ENCODE data around the gene MRPL47. TPM values are rescaled to one million over a fixed set of nuclear protein-coding genes. Genes with fewer than 3 reads are reported as not detected.
A peak's percentile ranks its signal among the peaks of the same experiment; 100 is the strongest.
"Not testable (repeated sequence)": the region's sequence is repeated elsewhere in the genome, so short reads cannot be mapped to it uniquely, and the experiment has no call there.

Gene MRPL47
- total and polyA plus RNA-seq, 2 experiments from 2014 or later = 18.6 to 66.0 TPM

DNA sequence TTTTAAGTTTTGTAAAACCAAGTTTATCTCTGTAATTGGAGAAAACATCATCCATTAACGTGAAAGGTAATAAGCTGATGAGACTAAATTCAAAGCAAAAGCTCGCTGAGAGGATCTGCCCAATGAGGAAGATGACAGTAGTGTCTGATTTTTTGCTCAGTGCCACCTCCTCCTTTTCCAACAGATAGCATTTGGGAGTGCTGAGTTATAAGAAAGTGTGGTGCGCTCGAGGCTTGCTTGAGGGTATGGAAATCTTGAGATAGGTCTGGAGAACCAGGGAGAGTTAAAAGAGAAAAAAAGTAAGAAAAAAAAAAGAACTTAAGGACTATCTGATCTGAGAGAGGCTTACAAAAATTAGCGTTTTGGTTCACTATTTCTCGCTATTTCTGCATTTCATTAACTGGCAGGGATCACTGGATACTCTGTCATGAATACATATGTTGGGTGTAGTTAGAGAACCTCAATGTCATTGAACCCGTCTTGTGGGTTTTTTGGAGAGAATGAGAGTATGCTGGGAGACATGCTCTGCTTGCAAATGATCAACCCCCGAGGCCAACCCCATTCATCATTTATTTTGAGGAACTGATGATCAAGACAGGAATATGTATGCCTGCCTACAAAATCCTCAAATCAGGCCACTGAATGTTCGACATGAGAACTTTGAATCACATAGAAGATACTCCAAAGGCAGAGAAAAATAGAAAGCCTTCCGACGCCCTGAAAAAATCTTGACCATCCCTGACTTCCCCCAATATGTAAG lies 47.4 kb upstream of the MRPL47 start:
- Histone ChIP-seq H3K9me2 (ENCODE audit: insufficient read depth) (no peaks in the 10 kb centered on the region), H3K27ac (peak overlapping the region; percentile 86), H2AFZ (peak overlapping the region; percentile 91), H3K36me3 (ENCODE audit: low read depth) (no peaks in the 10 kb centered on the region), H3K4me2 (ENCODE audit: unreplicated experiment) (peak overlapping the region; percentile 90), H3F3A (ENCODE audit: insufficient read depth) (peaks cover 23% of the 10 kb centered on the region), H4K20me1 (ENCODE audit: insufficient read depth) (no peaks in the 10 kb centered on the region), H3K9me3 (ENCODE audit: low read depth) (no peaks in the 10 kb centered on the region), H3K4me3 (peak overlapping the region; percentile 95), H3K9ac (peak overlapping the region; percentile 88), H3K79me2 (ENCODE audit: insufficient read depth) (peaks cover 30% of the 10 kb centered on the region), H3K27me3 (replicated peaks; ENCODE audit: insufficient read depth) (no peaks in the 10 kb centered on the region), H3K4me1 (ENCODE audit: insufficient read depth) (peaks cover 8% of the 10 kb centered on the region; the same call in 1 of the 2 replicates)
- DNase-seq = no peak
- WGBS, 2 experiments (ENCODE audit: low coverage in 1 of 2, low lambda C conversion rate in 2 of 2, missing lambda C conversion rate in 2 of 2) = 36 to 40% methylated on average over 11 of the region's 11 CpGs
- in situ Hi-C loops (cut with MboI) = no loop called here
- no peak for TF ChIP-seq EZH2 (IDR thresholded peaks at IDR 0.05; ENCODE audit: insufficient read depth, poor library complexity, severe bottlenecking)
- TF ChIP-seq EZH2phosphoT487 (IDR thresholded peaks at IDR 0.05; ENCODE audit: insufficient read depth, low read depth) = no peak

- no peaks in the 10 kb centered on the region for H3K4me1 ChIP-seq (ENCODE audit: insufficient read depth)
- no peaks in the 10 kb centered on the region for H3K9me3 ChIP-seq (ENCODE audit: low read depth)
- no peaks in the 10 kb centered on the region for H3K79me2 ChIP-seq (ENCODE audit: insufficient read depth)
- no peaks in the 10 kb centered on the region for H3F3A ChIP-seq (ENCODE audit: insufficient read depth)
- no peaks in the 10 kb centered on the region for H3K27me3 ChIP-seq (replicated peaks; ENCODE audit: insufficient read depth)
- H3K9ac ChIP-seq = no peak overlapping the region
- no peak overlapping the region for H2AFZ ChIP-seq
- in situ Hi-C loops (cut with MboI) = no loop called here
- DNase-seq = no peak
- TF ChIP-seq EZH2phosphoT487 (IDR thresholded peaks at IDR 0.05; ENCODE audit: insufficient read depth, low read depth) (no peak), EZH2 (IDR thresholded peaks at IDR 0.05; ENCODE audit: insufficient read depth, poor library complexity, severe bottlenecking) (no peak)
- no peak overlapping the region for H3K4me3 ChIP-seq
- H4K20me1 ChIP-seq (ENCODE audit: insufficient read depth) = no peaks in the 10 kb centered on the region
- H3K4me2 ChIP-seq (ENCODE audit: unreplicated experiment) = no peak overlapping the region
- no peaks in the 10 kb centered on the region for H3K36me3 ChIP-seq (ENCODE audit: low read depth)
- no peak overlapping the region for H3K27ac ChIP-seq
- 53% methylated on average over 3 of the region's 3 CpGs for WGBS, 2 experiments (ENCODE audit: low coverage in 1 of 2, low lambda C conversion rate in 2 of 2, missing lambda C conversion rate in 2 of 2)
- no peaks in the 10 kb centered on the region for H3K9me2 ChIP-seq (ENCODE audit: insufficient read depth)
These were observed 41.7 kb upstream of the MRPL47 start for GRCh38 chr3:179646177-179646576.

GRCh38 chr3:179643837-179644236 lies 39.4 kb upstream of the MRPL47 start:
- H3K9me3 ChIP-seq (ENCODE audit: low read depth); H3K9ac ChIP-seq; H3K9me2 ChIP-seq (ENCODE audit: insufficient read depth); H3K4me1 ChIP-seq (ENCODE audit: insufficient read depth); H3K79me2 ChIP-seq (ENCODE audit: insufficient read depth); H4K20me1 ChIP-seq (ENCODE audit: insufficient read depth); DNase-seq; H3K36me3 ChIP-seq (ENCODE audit: low read depth); H3K4me3 ChIP-seq; H3F3A ChIP-seq (ENCODE audit: insufficient read depth); in situ Hi-C loops (cut with MboI); H3K27me3 ChIP-seq (replicated peaks; ENCODE audit: insufficient read depth); H3K4me2 ChIP-seq (ENCODE audit: unreplicated experiment); H2AFZ ChIP-seq; H3K27ac ChIP-seq: not testable (repeated sequence)
- 84 to 89% methylated on average over 8 of the region's 8 CpGs for WGBS, 2 experiments (ENCODE audit: low coverage in 1 of 2, low lambda C conversion rate in 2 of 2, missing lambda C conversion rate in 2 of 2)

GRCh38 chr3:179642871-179643270 lies 38.4 kb upstream of the MRPL47 start:
- no peak overlapping the region for H2AFZ ChIP-seq
- H3K9me2 ChIP-seq (ENCODE audit: insufficient read depth) = no peaks in the 10 kb centered on the region
- no peak overlapping the region for H3K9ac ChIP-seq
- no peaks in the 10 kb centered on the region for H3F3A ChIP-seq (ENCODE audit: insufficient read depth)
- DNase-seq = no peak
- H3K27me3 ChIP-seq (replicated peaks; ENCODE audit: insufficient read depth) = no peaks in the 10 kb centered on the region
- WGBS, 2 experiments (ENCODE audit: low coverage in 1 of 2, low lambda C conversion rate in 2 of 2, missing lambda C conversion rate in 2 of 2) = 37 to 46% methylated on average over 3 of the region's 3 CpGs
- TF ChIP-seq EZH2phosphoT487 (IDR thresholded peaks at IDR 0.05; ENCODE audit: insufficient read depth, low read depth) = no peak
- TF ChIP-seq EZH2 (IDR thresholded peaks at IDR 0.05; ENCODE audit: insufficient read depth, poor library complexity, severe bottlenecking) = no peak
- H3K36me3 ChIP-seq (ENCODE audit: low read depth) = no peaks in the 10 kb centered on the region
- no peaks in the 10 kb centered on the region for H3K79me2 ChIP-seq (ENCODE audit: insufficient read depth)
- H3K27ac ChIP-seq = no peak overlapping the region
- H3K4me3 ChIP-seq = no peak overlapping the region
- H3K4me2 ChIP-seq (ENCODE audit: unreplicated experiment) = no peak overlapping the region
- no peaks in the 10 kb centered on the region for H3K9me3 ChIP-seq (ENCODE audit: low read depth)
- H4K20me1 ChIP-seq (ENCODE audit: insufficient read depth) = no peaks in the 10 kb centered on the region
- H3K4me1 ChIP-seq (ENCODE audit: insufficient read depth) = no peaks in the 10 kb centered on the region
- in situ Hi-C loops (cut with MboI) = no loop called here
